Sigmoid colon (tissue), 4 donors: ENCODE results near the gene LDLRAD2.

Source experiments
- EP300 ChIP-seq, 4 donors: sonication (generic); formaldehyde crosslinking; IDR thresholded peaks; one replicate each; pipeline ENCODE4 v1.6.1; 2017; ENCODE audit warnings: antibody characterized with exemption in 4 of 4
- POLR2A ChIP-seq, 2 donors: fragments of 450-650 bp; IDR thresholded peaks; one replicate each; pipeline ENCODE4 v1.6.1; 2016; ENCODE audit warnings: antibody characterized with exemption in 2 of 2, mild to moderate bottlenecking in 2 of 2, moderate library complexity in 2 of 2
- POLR2AphosphoS5 ChIP-seq, 4 donors: sonication (generic); formaldehyde crosslinking; IDR thresholded peaks; one replicate each; pipeline ENCODE4 v1.6.1; 2017; ENCODE audit warnings: antibody characterized with exemption in 4 of 4
- TF ChIP-seq, protein P1 (sequence below), 4 experiments: fragments of 450-650 bp in 3 of 4; fragments of 200-600 bp in 1 of 4; IDR thresholded peaks; one replicate each; pipeline ENCODE4 v1.5.1; 2016 to 2019; ENCODE audit warnings: antibody characterized with exemption in 4 of 4, mild to moderate bottlenecking in 3 of 4, moderate library complexity in 2 of 4

DNA sequence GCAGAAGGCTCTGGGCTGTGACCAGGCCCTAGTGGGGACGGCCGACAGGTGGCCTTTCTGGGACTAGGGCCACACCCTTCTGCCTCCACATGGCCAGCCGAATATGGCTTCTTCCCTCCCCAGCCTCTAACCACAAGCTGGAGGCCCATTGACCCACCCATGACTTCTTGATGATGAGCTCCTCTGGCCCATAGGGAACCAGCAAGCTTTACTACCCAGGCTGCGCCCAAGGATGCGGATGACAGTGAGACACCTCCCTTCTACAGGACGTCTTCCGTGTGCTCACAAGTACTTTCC is 41.0 kb downstream of the LDLRAD2 start:
- TF ChIP-seq, protein P1, sequence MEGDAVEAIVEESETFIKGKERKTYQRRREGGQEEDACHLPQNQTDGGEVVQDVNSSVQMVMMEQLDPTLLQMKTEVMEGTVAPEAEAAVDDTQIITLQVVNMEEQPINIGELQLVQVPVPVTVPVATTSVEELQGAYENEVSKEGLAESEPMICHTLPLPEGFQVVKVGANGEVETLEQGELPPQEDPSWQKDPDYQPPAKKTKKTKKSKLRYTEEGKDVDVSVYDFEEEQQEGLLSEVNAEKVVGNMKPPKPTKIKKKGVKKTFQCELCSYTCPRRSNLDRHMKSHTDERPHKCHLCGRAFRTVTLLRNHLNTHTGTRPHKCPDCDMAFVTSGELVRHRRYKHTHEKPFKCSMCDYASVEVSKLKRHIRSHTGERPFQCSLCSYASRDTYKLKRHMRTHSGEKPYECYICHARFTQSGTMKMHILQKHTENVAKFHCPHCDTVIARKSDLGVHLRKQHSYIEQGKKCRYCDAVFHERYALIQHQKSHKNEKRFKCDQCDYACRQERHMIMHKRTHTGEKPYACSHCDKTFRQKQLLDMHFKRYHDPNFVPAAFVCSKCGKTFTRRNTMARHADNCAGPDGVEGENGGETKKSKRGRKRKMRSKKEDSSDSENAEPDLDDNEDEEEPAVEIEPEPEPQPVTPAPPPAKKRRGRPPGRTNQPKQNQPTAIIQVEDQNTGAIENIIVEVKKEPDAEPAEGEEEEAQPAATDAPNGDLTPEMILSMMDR (IDR thresholded peaks at IDR 0.05) = no peak
- no peak for TF ChIP-seq EP300 (IDR thresholded peaks at IDR 0.05)
- TF ChIP-seq POLR2A (IDR thresholded peaks at IDR 0.05) = no peak
- TF ChIP-seq POLR2AphosphoS5 (IDR thresholded peaks at IDR 0.05) = no peak
